Measurements from ENCODE around the gene SLC6A17. TPM values are rescaled to one million over a fixed set of nuclear protein-coding genes. Genes with fewer than 3 reads are reported as not detected.

The SLC6A17 gene
- total RNA-seq, 1 donor from 2014 or later, result 0.53 TPM

DNA sequence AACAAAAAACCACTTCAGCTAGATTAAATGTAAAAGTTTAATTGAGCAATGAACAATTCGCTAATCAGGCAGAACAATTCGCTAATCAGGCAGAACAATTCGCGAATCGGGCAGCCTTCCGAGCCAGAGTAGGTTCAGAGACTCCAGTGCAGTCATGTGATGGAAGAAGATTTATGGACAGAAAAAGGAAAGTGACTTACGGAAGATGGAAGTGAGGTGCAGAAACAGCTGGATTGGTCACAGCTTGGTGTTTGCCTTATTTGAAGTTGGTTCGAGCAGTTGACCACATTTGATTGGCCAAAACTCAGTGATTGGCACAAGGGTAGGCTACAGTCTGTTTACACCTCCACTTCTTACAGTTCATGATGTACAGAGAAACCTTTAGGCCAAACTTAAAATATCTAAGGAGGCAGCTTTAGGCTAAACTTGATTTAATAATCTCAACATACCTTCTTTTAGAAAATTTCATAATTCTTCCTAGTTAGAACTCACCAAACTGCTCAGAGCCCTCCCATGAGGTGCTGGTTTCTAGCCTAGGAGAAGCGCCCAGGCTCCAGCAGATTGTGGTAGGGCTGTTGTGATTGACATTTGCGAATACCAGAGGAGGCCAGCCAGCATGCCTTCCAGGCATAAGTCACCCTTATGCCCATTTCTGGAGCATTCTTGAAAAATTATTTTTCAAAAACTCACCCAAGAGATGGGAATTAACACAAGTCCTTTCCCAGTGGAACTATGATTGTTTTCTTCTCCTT is 37.0 kb downstream of the SLC6A17 start:
- peaks cover 1% of the 10 kb centered on the region for H3K27me3 ChIP-seq (ENCODE audit: control insufficient read depth, insufficient read depth, low read length)
- TF ChIP-seq CTCF (IDR thresholded peaks at IDR 0.05; ENCODE audit: insufficient read depth, low read length, severe bottlenecking), result no peak
- H3K36me3 ChIP-seq (ENCODE audit: control insufficient read depth, insufficient read depth, low read length), result no peaks in the 10 kb centered on the region
- no peak overlapping the region for H3K4me3 ChIP-seq (ENCODE audit: low read depth, low read length)
- DNase-seq (ENCODE audit: low read depth) (no peak), FAIRE-seq (no peak)

DNA sequence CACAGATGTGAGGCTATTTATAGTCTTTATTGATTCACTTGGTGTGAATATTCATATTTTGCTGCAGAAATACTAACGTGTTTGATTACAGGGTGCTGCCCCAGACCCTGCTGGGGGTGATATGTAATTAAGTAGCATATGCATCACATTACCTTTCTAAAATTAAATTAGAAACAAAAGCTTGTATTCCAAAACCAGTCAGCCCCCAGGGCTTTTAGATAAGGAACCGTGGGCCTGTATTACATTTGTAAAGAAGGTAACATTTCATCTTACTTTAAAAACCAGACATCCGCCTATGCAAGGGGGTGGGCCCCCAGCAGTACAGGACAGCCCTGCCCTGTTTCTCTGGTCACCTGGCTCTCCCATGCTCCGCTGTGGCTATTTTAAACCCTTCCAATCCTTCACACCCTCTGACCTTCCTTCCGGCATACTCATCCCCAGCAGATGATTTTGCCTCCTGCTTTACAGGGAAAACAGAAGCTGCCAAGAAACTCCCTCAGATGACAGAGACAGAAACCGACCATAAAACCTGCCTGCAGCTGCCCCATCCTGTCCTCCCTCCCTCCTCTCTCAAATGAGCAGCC is 37.8 kb downstream of the SLC6A17 start:
- DNase-seq (ENCODE audit: low read depth), result no peak

GRCh38 chr1:110189181-110189580 is 38.9 kb downstream of the SLC6A17 start:
- Histone ChIP-seq H3K4me3 (ENCODE audit: low read depth, low read length) (no peak overlapping the region), H3K36me3 (ENCODE audit: control insufficient read depth, insufficient read depth, low read length) (no peaks in the 10 kb centered on the region), H3K27me3 (ENCODE audit: control insufficient read depth, insufficient read depth, low read length) (peaks cover 1% of the 10 kb centered on the region)
- DNase-seq (ENCODE audit: low read depth), result no peak
- no peak for TF ChIP-seq CTCF (IDR thresholded peaks at IDR 0.05; ENCODE audit: insufficient read depth, low read length, severe bottlenecking)
- no peak for FAIRE-seq

More for the DNA sequence above, 37.8 kb downstream of the SLC6A17 start:
- no peak overlapping the region for H3K4me3 ChIP-seq (ENCODE audit: low read depth, low read length)
- no peaks in the 10 kb centered on the region for H3K36me3 ChIP-seq (ENCODE audit: control insufficient read depth, insufficient read depth, low read length)
- no peak for TF ChIP-seq CTCF (IDR thresholded peaks at IDR 0.05; ENCODE audit: insufficient read depth, low read length, severe bottlenecking)
- peaks cover 1% of the 10 kb centered on the region for H3K27me3 ChIP-seq (ENCODE audit: control insufficient read depth, insufficient read depth, low read length)
- peak; percentile 13 for FAIRE-seq

DNA sequence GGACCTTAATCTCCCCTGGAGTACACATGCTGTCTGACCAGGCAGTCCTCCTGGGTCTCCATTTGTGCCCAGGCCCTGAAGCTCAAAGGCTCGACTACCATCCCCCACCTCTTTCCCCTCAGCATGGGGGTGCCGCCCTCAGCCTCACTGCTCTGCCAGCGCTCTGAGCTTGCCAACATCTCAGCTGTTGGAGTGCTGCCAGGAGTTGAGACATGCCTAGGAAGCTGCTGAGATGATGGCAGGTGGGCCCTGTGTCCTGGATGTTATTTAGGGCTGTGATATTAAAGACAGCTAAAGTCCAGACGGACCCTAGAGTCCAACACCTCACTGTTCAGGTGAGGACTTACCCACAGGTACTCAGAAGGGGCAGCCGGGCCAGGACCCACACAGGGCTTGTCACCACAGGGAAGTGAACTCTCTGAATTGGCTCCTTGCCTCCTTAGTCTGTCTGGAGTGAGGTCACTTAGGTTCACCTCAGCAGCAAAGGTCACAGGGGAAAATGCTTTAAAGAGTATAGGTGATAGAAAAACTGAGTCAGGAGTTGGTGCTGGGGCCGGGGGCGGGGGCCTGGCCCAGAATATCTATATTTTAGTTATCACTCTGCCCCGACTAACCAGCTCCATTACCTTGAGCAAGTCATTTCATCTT is 40.1 kb downstream of the SLC6A17 start:
- DNase-seq (ENCODE audit: low read depth), result no peak
- Histone ChIP-seq H3K36me3 (ENCODE audit: control insufficient read depth, insufficient read depth, low read length) (no peaks in the 10 kb centered on the region), H3K27me3 (ENCODE audit: control insufficient read depth, insufficient read depth, low read length) (peaks cover 1% of the 10 kb centered on the region), H3K4me3 (ENCODE audit: low read depth, low read length) (no peak overlapping the region)
- TF ChIP-seq CTCF (IDR thresholded peaks at IDR 0.05; ENCODE audit: insufficient read depth, low read length, severe bottlenecking), result no peak
- FAIRE-seq, result no peak

- Histone ChIP-seq H3K27me3 (ENCODE audit: control insufficient read depth, insufficient read depth, low read length) (no peaks in the 10 kb centered on the region), H3K36me3 (ENCODE audit: control insufficient read depth, insufficient read depth, low read length) (no peaks in the 10 kb centered on the region), H3K4me3 (ENCODE audit: low read depth, low read length) (no peak overlapping the region)
- FAIRE-seq, result no peak
- TF ChIP-seq CTCF (IDR thresholded peaks at IDR 0.05; ENCODE audit: insufficient read depth, low read length, severe bottlenecking), result no peak
- no peak for DNase-seq (ENCODE audit: low read depth)
Observed at GRCh38 chr1:110192541-110192940, 42.2 kb downstream of the SLC6A17 start.
